Cardiac ventricle fibroblast (primary cell): ENCODE measurements around the gene ASAH2. TPM values are rescaled to one million over a fixed set of nuclear protein-coding genes. Genes with fewer than 3 reads are reported as not detected.

Experiments
- total RNA-seq: library from RNA; depleted of rRNA; stranded (reverse); fragments of >200 nt; gene quantifications from 2 replicates; pipeline ENCODE4 v1.2.3, GENCODE V29; 2015

Gene ASAH2
- 0.24 and 0.25 TPM in 2 replicates for total RNA-seq

GRCh38 chr10:50251394-50251793 is at the start of gene ASAH2:
Gene ASAH2, minus strand, starts transcription at chr10:50251516. Its CDS starts 2,906 bp downstream, at chr10:50248610.

Other genes with a start within 250 kb of the ASAH2 start
- 31.9 and 33.1 TPM in 2 replicates for gene WASHC2A, start 183.6 kb downstream of the ASAH2 start, total RNA-seq